ENCODE measurements around the gene FBXW12.
"Not testable (repeated sequence)": the region's sequence is repeated elsewhere in the genome, so short reads cannot be mapped to it uniquely, and the experiment has no call there.

DNA sequence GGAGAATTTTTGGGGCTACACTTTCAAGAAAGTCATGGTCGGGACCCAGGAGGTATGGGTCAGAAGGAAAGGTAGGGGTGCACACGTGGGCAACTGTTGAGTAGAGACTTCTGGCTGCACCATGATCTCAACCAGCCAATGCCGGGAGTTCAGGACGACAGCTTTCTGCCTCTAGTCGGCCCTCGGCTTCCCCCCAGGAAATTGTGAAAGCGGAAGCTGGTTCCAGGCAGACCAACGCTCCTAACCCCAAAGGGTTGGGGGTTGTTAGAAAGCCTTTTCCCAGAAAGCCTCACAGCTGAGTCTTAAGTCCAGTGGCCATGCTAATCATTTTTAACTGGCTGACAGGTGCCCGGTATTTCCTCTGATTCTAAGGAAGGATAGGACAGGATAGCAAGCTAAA is 36.7 kb upstream of the FBXW12 start:
- TF ChIP-seq, protein P1, sequence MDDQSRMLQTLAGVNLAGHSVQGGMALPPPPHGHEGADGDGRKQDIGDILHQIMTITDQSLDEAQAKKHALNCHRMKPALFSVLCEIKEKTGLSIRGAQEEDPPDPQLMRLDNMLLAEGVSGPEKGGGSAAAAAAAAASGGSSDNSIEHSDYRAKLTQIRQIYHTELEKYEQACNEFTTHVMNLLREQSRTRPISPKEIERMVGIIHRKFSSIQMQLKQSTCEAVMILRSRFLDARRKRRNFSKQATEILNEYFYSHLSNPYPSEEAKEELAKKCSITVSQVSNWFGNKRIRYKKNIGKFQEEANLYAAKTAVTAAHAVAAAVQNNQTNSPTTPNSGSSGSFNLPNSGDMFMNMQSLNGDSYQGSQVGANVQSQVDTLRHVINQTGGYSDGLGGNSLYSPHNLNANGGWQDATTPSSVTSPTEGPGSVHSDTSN (CRISPR knock-in tag; IDR thresholded peaks at IDR 0.05), result not testable (repeated sequence)
- not testable (repeated sequence) for TF ChIP-seq ZNF558 (tag by site-specific recombination; IDR thresholded peaks at IDR 0.05); ZNF660 (tag by site-specific recombination; IDR thresholded peaks at IDR 0.05); ZNF792 (tag by site-specific recombination; IDR thresholded peaks at IDR 0.05); ZNF354C (tag by site-specific recombination; IDR thresholded peaks at IDR 0.05; ENCODE audit: borderline replicate concordance, low read depth); ZNF785 (tag by site-specific recombination; IDR thresholded peaks at IDR 0.05); MZF1 (tag by site-specific recombination; IDR thresholded peaks at IDR 0.05; ENCODE audit: borderline replicate concordance); SP7 (tag by site-specific recombination; IDR thresholded peaks at IDR 0.05); ZNF274 (IDR thresholded peaks at IDR 0.05; ENCODE audit: low read length); ZNF274 (tag by site-specific recombination; IDR thresholded peaks at IDR 0.05; ENCODE audit: borderline replicate concordance); TCF7L2 (IDR thresholded peaks at IDR 0.05; ENCODE audit: borderline replicate concordance, low read depth, low read length); SETDB1 (IDR thresholded peaks at IDR 0.05; ENCODE audit: insufficient read length, low read length)
- TF ChIP-seq, protein P2, sequence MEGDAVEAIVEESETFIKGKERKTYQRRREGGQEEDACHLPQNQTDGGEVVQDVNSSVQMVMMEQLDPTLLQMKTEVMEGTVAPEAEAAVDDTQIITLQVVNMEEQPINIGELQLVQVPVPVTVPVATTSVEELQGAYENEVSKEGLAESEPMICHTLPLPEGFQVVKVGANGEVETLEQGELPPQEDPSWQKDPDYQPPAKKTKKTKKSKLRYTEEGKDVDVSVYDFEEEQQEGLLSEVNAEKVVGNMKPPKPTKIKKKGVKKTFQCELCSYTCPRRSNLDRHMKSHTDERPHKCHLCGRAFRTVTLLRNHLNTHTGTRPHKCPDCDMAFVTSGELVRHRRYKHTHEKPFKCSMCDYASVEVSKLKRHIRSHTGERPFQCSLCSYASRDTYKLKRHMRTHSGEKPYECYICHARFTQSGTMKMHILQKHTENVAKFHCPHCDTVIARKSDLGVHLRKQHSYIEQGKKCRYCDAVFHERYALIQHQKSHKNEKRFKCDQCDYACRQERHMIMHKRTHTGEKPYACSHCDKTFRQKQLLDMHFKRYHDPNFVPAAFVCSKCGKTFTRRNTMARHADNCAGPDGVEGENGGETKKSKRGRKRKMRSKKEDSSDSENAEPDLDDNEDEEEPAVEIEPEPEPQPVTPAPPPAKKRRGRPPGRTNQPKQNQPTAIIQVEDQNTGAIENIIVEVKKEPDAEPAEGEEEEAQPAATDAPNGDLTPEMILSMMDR (tag by site-specific recombination; IDR thresholded peaks at IDR 0.05), result not testable (repeated sequence)
- TF ChIP-seq, protein P3, sequence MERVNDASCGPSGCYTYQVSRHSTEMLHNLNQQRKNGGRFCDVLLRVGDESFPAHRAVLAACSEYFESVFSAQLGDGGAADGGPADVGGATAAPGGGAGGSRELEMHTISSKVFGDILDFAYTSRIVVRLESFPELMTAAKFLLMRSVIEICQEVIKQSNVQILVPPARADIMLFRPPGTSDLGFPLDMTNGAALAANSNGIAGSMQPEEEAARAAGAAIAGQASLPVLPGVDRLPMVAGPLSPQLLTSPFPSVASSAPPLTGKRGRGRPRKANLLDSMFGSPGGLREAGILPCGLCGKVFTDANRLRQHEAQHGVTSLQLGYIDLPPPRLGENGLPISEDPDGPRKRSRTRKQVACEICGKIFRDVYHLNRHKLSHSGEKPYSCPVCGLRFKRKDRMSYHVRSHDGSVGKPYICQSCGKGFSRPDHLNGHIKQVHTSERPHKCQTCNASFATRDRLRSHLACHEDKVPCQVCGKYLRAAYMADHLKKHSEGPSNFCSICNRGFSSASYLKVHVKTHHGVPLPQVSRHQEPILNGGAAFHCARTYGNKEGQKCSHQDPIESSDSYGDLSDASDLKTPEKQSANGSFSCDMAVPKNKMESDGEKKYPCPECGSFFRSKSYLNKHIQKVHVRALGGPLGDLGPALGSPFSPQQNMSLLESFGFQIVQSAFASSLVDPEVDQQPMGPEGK (tag by site-specific recombination; IDR thresholded peaks at IDR 0.05), result not testable (repeated sequence)
- TF ChIP-seq, protein P4, sequence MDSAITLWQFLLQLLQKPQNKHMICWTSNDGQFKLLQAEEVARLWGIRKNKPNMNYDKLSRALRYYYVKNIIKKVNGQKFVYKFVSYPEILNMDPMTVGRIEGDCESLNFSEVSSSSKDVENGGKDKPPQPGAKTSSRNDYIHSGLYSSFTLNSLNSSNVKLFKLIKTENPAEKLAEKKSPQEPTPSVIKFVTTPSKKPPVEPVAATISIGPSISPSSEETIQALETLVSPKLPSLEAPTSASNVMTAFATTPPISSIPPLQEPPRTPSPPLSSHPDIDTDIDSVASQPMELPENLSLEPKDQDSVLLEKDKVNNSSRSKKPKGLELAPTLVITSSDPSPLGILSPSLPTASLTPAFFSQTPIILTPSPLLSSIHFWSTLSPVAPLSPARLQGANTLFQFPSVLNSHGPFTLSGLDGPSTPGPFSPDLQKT (IDR thresholded peaks at IDR 0.05; ENCODE audit: borderline replicate concordance, low read depth, low read length), result not testable (repeated sequence)
